ENCODE results near the gene DOCK1.

The DOCK1 gene

DNA sequence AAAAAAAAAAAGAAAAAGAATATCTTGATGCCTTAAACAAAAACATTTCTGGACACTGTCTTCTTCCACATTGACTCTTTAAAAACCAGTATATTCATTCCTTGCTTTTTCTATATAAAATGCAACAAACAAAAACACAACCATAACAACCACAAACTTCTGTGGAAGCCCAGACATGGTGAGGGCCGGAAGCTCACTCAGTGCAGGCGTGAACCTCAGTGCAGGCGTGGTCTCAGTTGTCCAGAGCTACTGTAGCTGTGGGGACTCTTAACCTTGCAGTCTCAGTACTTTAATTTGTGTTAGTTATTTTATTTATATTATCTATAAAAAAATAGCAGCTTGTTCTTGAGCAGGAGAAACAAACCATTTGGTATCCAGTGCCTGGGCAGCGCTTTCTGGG is 131.8 kb downstream of the DOCK1 start:
- Histone ChIP-seq H4K8ac (ENCODE audit: low read depth, low read length) (no peak overlapping the region), H2BK12ac (ENCODE audit: low read length) (no peak overlapping the region), H3K18ac (ENCODE audit: low read length) (no peak overlapping the region), H3K9ac (ENCODE audit: low read length) (no peak overlapping the region), H3K36me3 (ENCODE audit: control insufficient read depth in 1 of 2, insufficient read depth in 2 of 2, low read length in 2 of 2) (peaks cover 44 to 59% of the 10 kb centered on the region in 2 experiments), H2AK5ac (ENCODE audit: low read length) (no peak overlapping the region), H2AFZ (ENCODE audit: insufficient read depth, low read length, poor library complexity) (no peak overlapping the region), H3K4me1 (ENCODE audit: control insufficient read depth in 1 of 2, insufficient read depth in 2 of 2, low read length in 2 of 2) (peaks cover 0 to 3% of the 10 kb centered on the region in 2 experiments), H3K9me3 (ENCODE audit: insufficient read depth, low read depth, low read length) (peaks cover 2% of the 10 kb centered on the region), H3K79me2 (ENCODE audit: control insufficient read depth, insufficient read depth, low read length, poor library complexity) (no peaks in the 10 kb centered on the region), H3K14ac (ENCODE audit: low read length) (no peak overlapping the region), H3K27ac (ENCODE audit: low read depth, low read length) (no peak overlapping the region), H4K12ac (ENCODE audit: low read depth, low read length) (no peak overlapping the region), H2BK5ac (ENCODE audit: low read depth, low read length, poor library complexity) (no peak overlapping the region), H3K4ac (ENCODE audit: low read depth, low read length) (no peak overlapping the region), H3K27me3 (ENCODE audit: insufficient read depth, low read length) (no peaks in the 10 kb centered on the region), H3K79me1 (ENCODE audit: low read length) (no peaks in the 10 kb centered on the region), H3K4me3 (ENCODE audit: low read depth, low read length) (no peak overlapping the region), H4K91ac (ENCODE audit: low read depth, low read length) (no peak overlapping the region), H2BK120ac (ENCODE audit: insufficient read depth, low read length, poor library complexity) (no peak overlapping the region), H3K23ac (ENCODE audit: low read length) (no peak overlapping the region), H3K4me2 (ENCODE audit: low read length) (no peak overlapping the region)
- WGBS (ENCODE audit: extremely low coverage, insufficient coverage, insufficient read length): no CpG with 5 or more reads among the region's 4 CpGs
- no peak for DNase-seq

DNA sequence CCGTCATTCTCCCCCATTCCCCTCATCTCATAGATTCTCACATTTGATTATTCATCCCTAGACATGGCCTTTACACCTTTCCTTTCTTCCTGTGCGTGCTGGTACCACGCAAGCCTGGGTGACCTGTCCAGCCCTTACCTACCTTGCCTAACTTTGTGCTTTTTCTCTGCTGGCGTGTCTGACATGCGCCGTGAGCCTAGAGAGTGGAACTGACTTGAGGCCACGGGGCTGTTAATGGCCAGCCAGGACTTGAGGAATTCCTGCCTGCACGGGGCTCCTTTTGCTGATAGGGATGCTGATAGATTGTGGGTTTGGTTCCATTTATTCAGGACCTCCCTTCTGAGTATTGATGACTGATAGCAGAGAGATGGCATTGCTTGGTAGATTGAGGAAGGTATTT is 134.2 kb downstream of the DOCK1 start:
- H4K8ac ChIP-seq (ENCODE audit: low read depth, low read length): no peak overlapping the region
- no peak overlapping the region for H3K23ac ChIP-seq (ENCODE audit: low read length)
- H3K14ac ChIP-seq (ENCODE audit: low read length): no peak overlapping the region
- H3K9ac ChIP-seq (ENCODE audit: low read length): no peak overlapping the region
- no peak for DNase-seq
- H3K4ac ChIP-seq (ENCODE audit: low read depth, low read length): no peak overlapping the region
- no peak overlapping the region for H3K4me3 ChIP-seq (ENCODE audit: low read depth, low read length)
- H2BK5ac ChIP-seq (ENCODE audit: low read depth, low read length, poor library complexity): no peak overlapping the region
- H2BK120ac ChIP-seq (ENCODE audit: insufficient read depth, low read length, poor library complexity): no peak overlapping the region
- peaks cover 0 to 2% of the 10 kb centered on the region in 2 experiments for H3K4me1 ChIP-seq (ENCODE audit: control insufficient read depth in 1 of 2, insufficient read depth in 2 of 2, low read length in 2 of 2)
- H4K91ac ChIP-seq (ENCODE audit: low read depth, low read length): no peak overlapping the region
- H3K27ac ChIP-seq (ENCODE audit: low read depth, low read length): no peak overlapping the region
- H3K27me3 ChIP-seq (ENCODE audit: insufficient read depth, low read length): no peaks in the 10 kb centered on the region
- H4K12ac ChIP-seq (ENCODE audit: low read depth, low read length): no peak overlapping the region
- no CpG with 5 or more reads among the region's 8 CpGs for WGBS (ENCODE audit: extremely low coverage, insufficient coverage, insufficient read length)
- no peak overlapping the region for H2AK5ac ChIP-seq (ENCODE audit: low read length)
- H2BK12ac ChIP-seq (ENCODE audit: low read length): no peak overlapping the region
- H3K36me3 ChIP-seq (ENCODE audit: control insufficient read depth in 1 of 2, insufficient read depth in 2 of 2, low read length in 2 of 2): peaks cover 39 to 57% of the 10 kb centered on the region in 2 experiments
- no peak overlapping the region for H3K18ac ChIP-seq (ENCODE audit: low read length)
- H3K4me2 ChIP-seq (ENCODE audit: low read length): no peak overlapping the region
- no peaks in the 10 kb centered on the region for H3K79me1 ChIP-seq (ENCODE audit: low read length)
- no peak overlapping the region for H2AFZ ChIP-seq (ENCODE audit: insufficient read depth, low read length, poor library complexity)
- no peaks in the 10 kb centered on the region for H3K9me3 ChIP-seq (ENCODE audit: insufficient read depth, low read depth, low read length)
- H3K79me2 ChIP-seq (ENCODE audit: control insufficient read depth, insufficient read depth, low read length, poor library complexity): no peaks in the 10 kb centered on the region

DNA sequence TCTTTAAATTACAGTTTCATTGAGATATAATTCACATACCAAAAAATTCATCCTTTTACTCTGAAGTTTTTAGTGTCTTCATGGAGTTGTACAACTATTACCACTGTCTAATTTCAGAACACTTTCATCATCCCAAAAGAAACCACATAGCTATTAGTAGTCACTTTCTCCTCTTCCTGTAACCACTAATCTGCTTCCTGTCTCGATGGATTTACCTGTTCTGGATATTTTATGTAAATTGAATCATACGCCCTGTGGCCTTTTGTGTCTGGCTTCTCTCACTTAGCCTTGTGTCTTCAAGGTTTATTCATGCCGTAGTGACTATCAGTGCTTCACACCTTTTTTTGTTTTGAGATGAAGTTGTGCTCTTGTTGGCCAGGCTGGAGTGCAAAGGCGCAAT is 135.5 kb downstream of the DOCK1 start:
- Histone ChIP-seq H3K18ac (ENCODE audit: low read length) (no peak overlapping the region), H3K23ac (ENCODE audit: low read length) (no peak overlapping the region), H2BK12ac (ENCODE audit: low read length) (no peak overlapping the region), H3K4ac (ENCODE audit: low read depth, low read length) (no peak overlapping the region), H2AFZ (ENCODE audit: insufficient read depth, low read length, poor library complexity) (no peak overlapping the region), H4K8ac (ENCODE audit: low read depth, low read length) (no peak overlapping the region), H3K27ac (ENCODE audit: low read depth, low read length) (no peak overlapping the region), H3K4me1 (ENCODE audit: control insufficient read depth in 1 of 2, insufficient read depth in 2 of 2, low read length in 2 of 2) (peaks cover 0 to 2% of the 10 kb centered on the region in 2 experiments), H2BK120ac (ENCODE audit: insufficient read depth, low read length, poor library complexity) (no peak overlapping the region), H3K4me2 (ENCODE audit: low read length) (no peak overlapping the region), H3K36me3 (ENCODE audit: control insufficient read depth in 1 of 2, insufficient read depth in 2 of 2, low read length in 2 of 2) (peaks cover 35 to 55% of the 10 kb centered on the region in 2 experiments), H4K12ac (ENCODE audit: low read depth, low read length) (no peak overlapping the region), H3K9ac (ENCODE audit: low read length) (no peak overlapping the region), H2BK5ac (ENCODE audit: low read depth, low read length, poor library complexity) (no peak overlapping the region), H4K91ac (ENCODE audit: low read depth, low read length) (no peak overlapping the region), H3K79me2 (ENCODE audit: control insufficient read depth, insufficient read depth, low read length, poor library complexity) (no peaks in the 10 kb centered on the region), H3K27me3 (ENCODE audit: insufficient read depth, low read length) (no peaks in the 10 kb centered on the region), H3K4me3 (ENCODE audit: low read depth, low read length) (no peak overlapping the region), H3K79me1 (ENCODE audit: low read length) (no peaks in the 10 kb centered on the region), H2AK5ac (ENCODE audit: low read length) (no peak overlapping the region), H3K14ac (ENCODE audit: low read length) (no peak overlapping the region), H3K9me3 (ENCODE audit: insufficient read depth, low read depth, low read length) (no peaks in the 10 kb centered on the region)
- no CpG with 5 or more reads among the region's 4 CpGs for WGBS (ENCODE audit: extremely low coverage, insufficient coverage, insufficient read length)
- DNase-seq: no peak

DNA sequence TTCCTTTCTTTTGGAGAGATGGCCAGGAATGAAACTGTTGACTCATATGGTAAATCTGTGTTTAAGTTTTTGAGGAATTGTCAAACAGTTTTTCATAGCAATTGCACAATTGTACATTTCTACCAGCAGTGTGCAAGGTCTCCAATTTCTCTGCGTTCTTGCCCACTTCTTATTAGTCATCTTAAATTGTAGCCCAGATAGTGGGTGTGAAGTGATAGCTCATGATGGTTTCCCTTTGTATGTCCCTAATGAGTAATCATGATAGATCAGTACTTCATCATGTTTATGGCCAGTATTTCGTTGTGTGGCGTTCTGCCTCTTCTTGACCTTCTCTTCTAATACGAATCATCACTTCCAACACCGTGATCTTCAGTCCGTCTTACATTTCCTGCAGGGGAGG is 136.3 kb downstream of the DOCK1 start:
- H2BK12ac ChIP-seq (ENCODE audit: low read length): no peak overlapping the region
- H3K4me2 ChIP-seq (ENCODE audit: low read length): no peak overlapping the region
- no peak overlapping the region for H4K91ac ChIP-seq (ENCODE audit: low read depth, low read length)
- no peak overlapping the region for H3K27ac ChIP-seq (ENCODE audit: low read depth, low read length)
- no peak overlapping the region for H2AK5ac ChIP-seq (ENCODE audit: low read length)
- peaks cover 3% of the 10 kb centered on the region for H3K9me3 ChIP-seq (ENCODE audit: insufficient read depth, low read depth, low read length)
- H3K36me3 ChIP-seq (ENCODE audit: control insufficient read depth in 1 of 2, insufficient read depth in 2 of 2, low read length in 2 of 2): peaks cover 38 to 59% of the 10 kb centered on the region in 2 experiments
- no peaks in the 10 kb centered on the region for H3K79me1 ChIP-seq (ENCODE audit: low read length)
- no peak overlapping the region for H3K4ac ChIP-seq (ENCODE audit: low read depth, low read length)
- peaks cover 0 to 2% of the 10 kb centered on the region in 2 experiments for H3K4me1 ChIP-seq (ENCODE audit: control insufficient read depth in 1 of 2, insufficient read depth in 2 of 2, low read length in 2 of 2)
- no peak overlapping the region for H2AFZ ChIP-seq (ENCODE audit: insufficient read depth, low read length, poor library complexity)
- no peaks in the 10 kb centered on the region for H3K79me2 ChIP-seq (ENCODE audit: control insufficient read depth, insufficient read depth, low read length, poor library complexity)
- DNase-seq: peak in 1 of 2 donors; percentile 28
- no peak overlapping the region for H3K23ac ChIP-seq (ENCODE audit: low read length)
- no peak overlapping the region for H3K14ac ChIP-seq (ENCODE audit: low read length)
- WGBS (ENCODE audit: extremely low coverage, insufficient coverage, insufficient read length): no CpG with 5 or more reads among the region's 6 CpGs
- no peak overlapping the region for H4K12ac ChIP-seq (ENCODE audit: low read depth, low read length)
- no peaks in the 10 kb centered on the region for H3K27me3 ChIP-seq (ENCODE audit: insufficient read depth, low read length)
- H2BK120ac ChIP-seq (ENCODE audit: insufficient read depth, low read length, poor library complexity): no peak overlapping the region
- no peak overlapping the region for H2BK5ac ChIP-seq (ENCODE audit: low read depth, low read length, poor library complexity)
- no peak overlapping the region for H4K8ac ChIP-seq (ENCODE audit: low read depth, low read length)
- no peak overlapping the region for H3K9ac ChIP-seq (ENCODE audit: low read length)
- H3K18ac ChIP-seq (ENCODE audit: low read length): no peak overlapping the region
- no peak overlapping the region for H3K4me3 ChIP-seq (ENCODE audit: low read depth, low read length)

Measured in trophoblast cell (in vitro differentiated cells and primary cell).